ENCODE results near the gene SORCS2.

DNA sequence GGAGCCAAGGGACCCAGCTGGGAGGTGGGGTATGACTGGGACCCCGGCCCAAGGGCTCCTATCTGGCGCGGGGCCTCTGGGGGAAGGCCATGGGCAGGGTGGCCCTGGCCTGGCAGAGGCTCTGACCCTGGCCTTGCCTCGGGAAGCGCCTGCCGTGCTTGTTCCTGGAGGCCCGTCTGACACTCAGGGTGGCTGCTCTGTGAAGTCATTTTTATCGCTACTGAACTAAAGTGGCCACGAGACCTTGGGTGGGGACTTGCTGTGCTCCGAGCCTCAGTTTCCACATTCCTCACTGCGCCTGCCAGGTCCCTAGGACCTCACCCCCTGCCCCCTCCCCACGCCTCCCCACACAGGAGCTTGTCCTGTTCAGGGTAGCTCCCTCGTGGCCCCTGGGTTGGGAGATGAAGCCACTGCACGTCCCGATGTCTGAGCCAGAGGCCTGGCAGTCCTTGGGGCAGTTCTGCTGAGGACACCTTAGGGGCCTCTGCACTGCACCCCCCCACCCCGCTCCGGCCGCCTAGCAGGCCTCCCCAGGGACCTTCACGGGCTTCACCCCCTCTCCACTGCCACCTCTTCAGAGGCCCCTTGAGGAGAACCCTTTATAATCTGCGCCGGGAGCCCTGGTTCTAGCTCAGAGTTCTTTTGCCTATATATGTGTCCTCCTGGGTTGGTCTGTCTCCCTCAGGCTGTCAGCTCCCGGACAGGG is 639 bp upstream of the SORCS2 start:
- TF ChIP-seq POLR2A (IDR thresholded peaks at IDR 0.05; ENCODE audit: low read length) (no peak), GATA1 (IDR thresholded peaks at IDR 0.05; ENCODE audit: low read depth, low read length) (no peak)
